H1 (cell line): ENCODE data around the gene FSCN2. TPM values are rescaled to one million over a fixed set of nuclear protein-coding genes. Genes with fewer than 3 reads are reported as not detected.

Experiments used
- CTCF ChIA-PET: fragments of 300-600 bp; sonication (Branson Sonifier 250); formaldehyde crosslinking; loops from one replicate; lab custom pipeline; 2021; ENCODE audit not compliant: partially characterized antibody; lab: Charles Lee
- POLR2A ChIA-PET: fragments of 300-600 bp; sonication (Branson Sonifier 250); formaldehyde crosslinking; loops from one replicate; lab custom pipeline; 2021; ENCODE audit warnings: inconsistent platforms; ENCODE audit not compliant: partially characterized antibody; lab: Charles Lee
- DNase-seq, 2 experiments: peaks; one replicate each; pipeline versions ENCODE4 v3.0.0 to v3.0.0-alpha.2; 2010 to 2022; ENCODE audit warnings: low spot score in 2 of 2, low read depth in 1 of 2, mixed read lengths in 1 of 2
- FAIRE-seq: peaks from 2 replicates; lab custom pipeline; 2011; peaks lifted over from hg19 to GRCh38; lab: Jason Lieb, UNC
- H2AFZ ChIP-seq: 2 replicates; pipeline ENCODE4 v1.8.1; 2012; ENCODE audit warnings: low read length, inconsistent platforms
- H2AK5ac ChIP-seq: 2 replicates; pipeline ENCODE4 v1.6.1; 2013; ENCODE audit warnings: low read depth, low read length
- H2BK120ac ChIP-seq: replicated peaks from 2 replicates; pipeline ENCODE3; 2013; ENCODE audit warnings: low read depth, low read length, inconsistent platforms
- H2BK12ac ChIP-seq: 2 replicates; pipeline ENCODE4 v1.6.1; 2013; ENCODE audit warnings: low read depth, low read length
- H2BK15ac ChIP-seq: 2 replicates; pipeline ENCODE4 v1.6.1; 2013; ENCODE audit warnings: low read length
- H2BK20ac ChIP-seq: 2 replicates; pipeline ENCODE4 v1.6.1; 2013; ENCODE audit warnings: low read length
- H2BK5ac ChIP-seq: 2 replicates; pipeline ENCODE4 v1.6.1; 2013; ENCODE audit warnings: low read depth, low read length
- H3K14ac ChIP-seq: 2 replicates; pipeline ENCODE4 v1.6.1; 2013; ENCODE audit warnings: inconsistent platforms; ENCODE audit not compliant: insufficient read length
- H3K18ac ChIP-seq: 2 replicates; pipeline ENCODE4 v1.6.1; 2013; ENCODE audit warnings: low read length; ENCODE audit errors: extremely low read depth
- H3K23ac ChIP-seq: 2 replicates; pipeline ENCODE4 v1.6.1; 2013; ENCODE audit warnings: inconsistent platforms; ENCODE audit not compliant: insufficient read length
- H3K23me2 ChIP-seq: 2 replicates; pipeline ENCODE4 v1.6.1; 2013; ENCODE audit warnings: low read depth, low read length
- H3K27ac ChIP-seq: 2 replicates; pipeline ENCODE4 v1.6.1; 2011; ENCODE audit warnings: low read depth, low read length, inconsistent platforms
- H3K27me3 ChIP-seq, 4 experiments: replicated peaks in 1 of 4; 1 replicate in 1 of 4; 2 replicates in 3 of 4; pipeline versions ENCODE4 v1.6.1 to v1.8.1; 2011 to 2013; ENCODE audit warnings: low read length in 3 of 4, mild to moderate bottlenecking in 3 of 4, inconsistent platforms in 2 of 4, mixed read lengths in 2 of 4, moderate library complexity in 1 of 4; ENCODE audit not compliant: control insufficient read depth in 3 of 4, insufficient read depth in 3 of 4; ENCODE audit errors: extremely low read depth in 1 of 4
- H3K36me3 ChIP-seq, 4 experiments: 2 replicates each; pipeline versions ENCODE4 v1.6.1 to v1.8.1; 2011 to 2013; ENCODE audit warnings: mild to moderate bottlenecking in 4 of 4, low read length in 3 of 4, moderate library complexity in 2 of 4, control low read depth in 1 of 4, inconsistent platforms in 1 of 4; ENCODE audit not compliant: insufficient read depth in 4 of 4, control insufficient read depth in 2 of 4
- H3K4ac ChIP-seq: replicated peaks from 2 replicates; pipeline ENCODE3; 2013; ENCODE audit warnings: low read length, low read depth, mixed read lengths, inconsistent platforms; ENCODE audit not compliant: insufficient read length
- H3K4me1 ChIP-seq, 4 experiments: replicated peaks in 1 of 4; 1 replicate in 1 of 4; 2 replicates in 3 of 4; pipeline versions ENCODE4 v1.6.1 to v1.8.1; 2011 to 2013; ENCODE audit warnings: low read length in 3 of 4, inconsistent platforms in 2 of 4, mixed read lengths in 1 of 4; ENCODE audit not compliant: insufficient read depth in 4 of 4, control insufficient read depth in 3 of 4
- H3K4me2 ChIP-seq, 2 experiments: 2 replicates each; pipeline versions ENCODE4 v1.6.1 to v1.8.1; 2011 to 2013; ENCODE audit warnings: low read depth in 2 of 2, low read length in 2 of 2, control low read depth in 1 of 2, inconsistent platforms in 1 of 2, mild to moderate bottlenecking in 1 of 2; ENCODE audit not compliant: insufficient read depth in 1 of 2
- H3K4me3 ChIP-seq, 4 experiments: fragments of 200-600, 300-600 bp in 1 of 4; sonication (generic), shearing (Covaris generic), sonication (Bioruptor Twin) in 1 of 4; 2 replicates each; pipeline versions ENCODE4 v1.5.1 to v1.8.1; 2011 to 2016; ENCODE audit warnings: low read length in 4 of 4, low read depth in 3 of 4, control low read depth in 2 of 4, inconsistent platforms in 2 of 4, mild to moderate bottlenecking in 2 of 4, mixed read lengths in 1 of 4, moderate library complexity in 1 of 4; ENCODE audit not compliant: insufficient read depth in 2 of 4; ENCODE audit errors: extremely low read depth in 1 of 4
- H3K56ac ChIP-seq: replicated peaks from 2 replicates; pipeline ENCODE3; 2013; ENCODE audit warnings: low read depth, mild to moderate bottlenecking, mixed read lengths, low read length, inconsistent platforms; ENCODE audit not compliant: insufficient read length
- H3K79me1 ChIP-seq: 2 replicates; pipeline ENCODE4 v1.6.1; 2013; ENCODE audit warnings: low read depth, low read length, control low read depth
- H3K79me2 ChIP-seq, 2 experiments: 2 replicates each; pipeline versions ENCODE4 v1.6.1 to v1.8.1; 2012 to 2013; ENCODE audit warnings: low read length in 2 of 2, mild to moderate bottlenecking in 2 of 2, inconsistent platforms in 1 of 2; ENCODE audit not compliant: insufficient read depth in 2 of 2, control insufficient read depth in 1 of 2
- H3K9ac ChIP-seq, 4 experiments: replicated peaks in 1 of 4; 1 replicate in 1 of 4; 2 replicates in 3 of 4; pipeline versions ENCODE4 v1.6.1 to v1.8.1; 2011 to 2013; ENCODE audit warnings: low read depth in 3 of 4, low read length in 3 of 4, control low read depth in 2 of 4, mild to moderate bottlenecking in 2 of 4, moderate library complexity in 2 of 4, inconsistent platforms in 1 of 4; ENCODE audit errors: extremely low read depth in 1 of 4
- H3K9me3 ChIP-seq, 2 experiments: 2 replicates each; pipeline versions ENCODE4 v1.6.1 to v1.8.1; 2012 to 2013; ENCODE audit warnings: mild to moderate bottlenecking in 2 of 2, moderate library complexity in 2 of 2, control low read depth in 1 of 2, inconsistent platforms in 1 of 2, low read depth in 1 of 2, low read length in 1 of 2, mixed read lengths in 1 of 2; ENCODE audit not compliant: insufficient read depth in 2 of 2
- H4K20me1 ChIP-seq, 2 experiments: replicated peaks in 1 of 2; 2 replicates each; pipeline versions ENCODE3 to v1.8.1; 2011 to 2013; ENCODE audit warnings: inconsistent platforms in 2 of 2, low read length in 2 of 2, mild to moderate bottlenecking in 1 of 2; ENCODE audit not compliant: insufficient read depth in 2 of 2, control insufficient read depth in 1 of 2
- H4K5ac ChIP-seq: 2 replicates; pipeline ENCODE4 v1.6.1; 2013; ENCODE audit warnings: low read length, low read depth, mixed read lengths, inconsistent platforms; ENCODE audit not compliant: insufficient read length
- H4K8ac ChIP-seq: 2 replicates; pipeline ENCODE4 v1.8.0; 2013; ENCODE audit warnings: mild to moderate bottlenecking, moderate library complexity, low read length, inconsistent platforms; ENCODE audit not compliant: insufficient read depth; ENCODE audit errors: extremely low read depth
- H4K91ac ChIP-seq: replicated peaks from 2 replicates; pipeline ENCODE3; 2013; ENCODE audit warnings: low read length, mixed read lengths, inconsistent platforms; ENCODE audit not compliant: insufficient read length
- CBX5 ChIP-seq: fragments of 300-800, 300-1000 bp; sonication (generic); IDR thresholded peaks from 2 replicates; pipeline ENCODE4 v1.7.1; 2016; ENCODE audit warnings: antibody characterized with exemption, low read length, low read depth
- HDAC2 ChIP-seq, 2 experiments: fragments of 300-600 bp in 1 of 2; sonication (generic) in 1 of 2; IDR thresholded peaks; 2 replicates each; pipeline ENCODE4 v1.6.1; 2011 to 2012; ENCODE audit warnings: low read depth in 2 of 2, low read length in 2 of 2, mild to moderate bottlenecking in 2 of 2, moderate library complexity in 2 of 2, borderline replicate concordance in 1 of 2, inconsistent platforms in 1 of 2
- NRF1 ChIP-seq: IDR thresholded peaks from 2 replicates; pipeline ENCODE4 v1.6.1; 2011; ENCODE audit warnings: mild to moderate bottlenecking, low read depth, low read length, improper control_type of control experiment
- POLR2A ChIP-seq, 2 experiments: IDR thresholded peaks; 1 replicate in 1 of 2; 2 replicates in 1 of 2; pipeline ENCODE4 v1.6.1; 2011; ENCODE audit warnings: low read depth in 2 of 2, low read length in 2 of 2, mild to moderate bottlenecking in 2 of 2; ENCODE audit errors: control extremely low read depth in 1 of 2
- RFX5 ChIP-seq: IDR thresholded peaks from 2 replicates; pipeline ENCODE4 v1.6.1; 2011; ENCODE audit warnings: low read depth, low read length, improper control_type of control experiment, borderline replicate concordance
- RXRA ChIP-seq: IDR thresholded peaks from 2 replicates; pipeline ENCODE4 v1.6.1; 2011; ENCODE audit warnings: low read depth, mild to moderate bottlenecking, low read length, moderate library complexity; ENCODE audit not compliant: insufficient read depth
- SP2 ChIP-seq: IDR thresholded peaks from 2 replicates; pipeline ENCODE4 v1.6.1; 2012; ENCODE audit warnings: mild to moderate bottlenecking, low read length, inconsistent platforms
- WGBS, 2 experiments: shearing (Covaris generic) in 1 of 2; methylation state at CpG; one replicate each; pipeline versions ENCODE4 v1.1.6 to v1.1.7; 2013 to 2015; ENCODE audit warnings: low lambda C conversion rate in 2 of 2, mixed read lengths in 2 of 2, inconsistent platforms in 1 of 2, low coverage in 1 of 2, missing lambda C conversion rate in 1 of 2; ENCODE audit not compliant: insufficient replicate concordance in 2 of 2, insufficient coverage in 1 of 2, insufficient read length in 1 of 2; ENCODE audit errors: extremely low coverage in 1 of 2, missing lambda C conversion rate in 1 of 2; 5-methylcytosine and 5-hydroxymethylcytosine counted together
- polyA plus RNA-seq, 7 experiments: library from polyadenylated mRNA; depleted of rRNA in 3 of 7; stranded (reverse) in 5 of 7; unstranded in 2 of 7; fragments of >200 nt in 5 of 7; fragments of 200-250 nt in 2 of 7; gene quantifications; 1 replicate in 5 of 7; 2 replicates in 1 of 7; 4 replicates in 1 of 7; pipeline versions ENCODE4 v1.2.1 to v1.2.3, GENCODE V29; 2011 to 2013; ENCODE audit warnings: missing spikeins in 2 of 7, mixed read lengths in 2 of 7
- total RNA-seq: library from RNA; stranded (reverse); fragmentation: NEBNext Ultra II Directional; extraction: Animal tissue kit (Norgen Biotek cat#: 25700); gene quantifications from 2 replicates; pipeline ENCODE4 v1.2.1, GENCODE V29; 2021
- TF ChIP-seq, protein P1 (sequence below), 3 experiments: IDR thresholded peaks; 1 replicate in 2 of 3; 2 replicates in 1 of 3; pipeline versions ENCODE4 v1.5.1 to v1.6.1; 2011; ENCODE audit warnings: low read length in 3 of 3, mild to moderate bottlenecking in 3 of 3, inconsistent platforms in 2 of 3, low read depth in 1 of 3, moderate library complexity in 1 of 3; ENCODE audit not compliant: insufficient read depth in 1 of 3; ENCODE audit errors: control extremely low read depth in 1 of 3

FSCN2 gene
- total and polyA plus RNA-seq, 2 of the 8 experiments (the other 6 are each of a cell fraction or from before 2014, with no cell fraction given): 0.18 to 0.30 TPM

DNA sequence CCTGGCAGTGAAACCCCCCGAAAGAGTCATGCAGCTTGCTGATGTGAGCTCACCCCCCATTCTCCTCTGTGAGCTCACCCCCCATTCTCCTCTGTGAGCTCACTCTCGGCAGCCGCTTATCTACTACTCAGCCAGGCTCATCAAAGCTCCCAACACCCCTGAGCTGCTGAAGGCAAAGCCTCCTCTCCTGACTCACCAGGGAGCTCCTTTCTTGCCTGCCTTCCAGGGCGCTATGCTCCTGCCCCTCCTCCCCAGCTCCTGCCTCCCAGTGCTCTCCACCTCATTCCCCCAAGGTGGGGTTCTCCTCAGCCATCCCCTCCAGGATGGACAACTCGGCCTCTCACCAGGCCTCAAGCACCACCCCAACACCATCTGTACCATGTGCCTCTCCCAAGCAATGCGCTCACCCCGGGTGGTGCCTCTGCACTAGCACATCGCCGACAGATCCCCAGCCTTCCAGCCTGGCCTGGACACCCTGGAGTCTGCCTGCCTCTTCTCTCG lies 51.7 kb downstream of the FSCN2 start:
- POLR2A ChIA-PET: interaction anchor here (0.9 to 2.2 kb wide), 8 partner anchors 10 to 50 kb away, joined by 3 to 9 read pairs (median 4); partner anchors contain the start of gene FAAP100
- CTCF ChIA-PET: interaction anchor here (0.7 to 5.1 kb wide), 4 partner anchors 21 to 325 kb away, joined by 3 to 31 read pairs (median 3); no protein-coding TSS in a partner anchor

More for the DNA sequence above, 51.7 kb downstream of the FSCN2 start:
- Histone ChIP-seq H3K9me3 (no peaks in the 10 kb centered on the region), H3K9ac (no peak overlapping the region), H2AFZ (no peak overlapping the region), H2AK5ac (no peak overlapping the region), H3K4me1 (no peaks in the 10 kb centered on the region), H2BK120ac (no peak overlapping the region), H4K91ac (no peak overlapping the region), H3K56ac (no peak overlapping the region), H3K18ac (no peak overlapping the region), H4K20me1 (peaks cover 11 to 13% of the 10 kb centered on the region in 2 experiments), H4K5ac (no peak overlapping the region), H3K23me2 (no peaks in the 10 kb centered on the region), H3K4me2 (no peak overlapping the region), H3K27me3 (no peaks in the 10 kb centered on the region), H2BK15ac (no peak overlapping the region), H2BK12ac (no peak overlapping the region), H2BK5ac (peak overlapping the region; percentile 52; the same call in 1 of the 2 replicates), H3K23ac (no peak overlapping the region), H3K14ac (no peak overlapping the region), H3K79me2 (0 out of 4 replicates have a peak, but pooled peaks cover 0 to 2% of the 10 kb centered on the region in 2 experiments), H3K27ac (no peak overlapping the region), H3K4ac (no peak overlapping the region), H3K79me1 (peaks cover 6% of the 10 kb centered on the region), H4K8ac (peak overlapping the region; percentile 31; the same call in 1 of the 2 replicates), H3K36me3 (peaks cover 6 to 17% (median 14%) of the 10 kb centered on the region in 4 experiments), H3K4me3 (no peak overlapping the region), H2BK20ac (no peak overlapping the region)
- WGBS, 2 experiments: 94% methylated on average over 8 of the region's 10 CpGs; no CpG with 5 or more reads in 1 of the 2 experiments
- TF ChIP-seq POLR2A (IDR thresholded peaks at IDR 0.05; ENCODE audit: control extremely low read depth in 1 of 2, low read depth in 2 of 2, low read length in 2 of 2) (no peak), NRF1 (no peak), RFX5 (no peak), RXRA (no peak), HDAC2 (IDR thresholded peaks at IDR 0.05; ENCODE audit: borderline replicate concordance in 1 of 2, low read depth in 2 of 2, low read length in 2 of 2) (no peak), SP2 (no peak), CBX5 (no peak)
- TF ChIP-seq, protein P1, sequence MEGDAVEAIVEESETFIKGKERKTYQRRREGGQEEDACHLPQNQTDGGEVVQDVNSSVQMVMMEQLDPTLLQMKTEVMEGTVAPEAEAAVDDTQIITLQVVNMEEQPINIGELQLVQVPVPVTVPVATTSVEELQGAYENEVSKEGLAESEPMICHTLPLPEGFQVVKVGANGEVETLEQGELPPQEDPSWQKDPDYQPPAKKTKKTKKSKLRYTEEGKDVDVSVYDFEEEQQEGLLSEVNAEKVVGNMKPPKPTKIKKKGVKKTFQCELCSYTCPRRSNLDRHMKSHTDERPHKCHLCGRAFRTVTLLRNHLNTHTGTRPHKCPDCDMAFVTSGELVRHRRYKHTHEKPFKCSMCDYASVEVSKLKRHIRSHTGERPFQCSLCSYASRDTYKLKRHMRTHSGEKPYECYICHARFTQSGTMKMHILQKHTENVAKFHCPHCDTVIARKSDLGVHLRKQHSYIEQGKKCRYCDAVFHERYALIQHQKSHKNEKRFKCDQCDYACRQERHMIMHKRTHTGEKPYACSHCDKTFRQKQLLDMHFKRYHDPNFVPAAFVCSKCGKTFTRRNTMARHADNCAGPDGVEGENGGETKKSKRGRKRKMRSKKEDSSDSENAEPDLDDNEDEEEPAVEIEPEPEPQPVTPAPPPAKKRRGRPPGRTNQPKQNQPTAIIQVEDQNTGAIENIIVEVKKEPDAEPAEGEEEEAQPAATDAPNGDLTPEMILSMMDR (IDR thresholded peaks at IDR 0.05; ENCODE audit: control extremely low read depth in 1 of 3, insufficient read depth in 1 of 3, low read depth in 1 of 3, low read length in 3 of 3): no peak
- FAIRE-seq: no peak
- DNase-seq: no peak
